Measurements from ENCODE around the gene TSPAN3. TPM values are rescaled to one million over a fixed set of nuclear protein-coding genes. Genes with fewer than 3 reads are reported as not detected.

Gene TSPAN3
- total RNA-seq, 1 experiment from 2014 or later = 84.9 TPM

DNA sequence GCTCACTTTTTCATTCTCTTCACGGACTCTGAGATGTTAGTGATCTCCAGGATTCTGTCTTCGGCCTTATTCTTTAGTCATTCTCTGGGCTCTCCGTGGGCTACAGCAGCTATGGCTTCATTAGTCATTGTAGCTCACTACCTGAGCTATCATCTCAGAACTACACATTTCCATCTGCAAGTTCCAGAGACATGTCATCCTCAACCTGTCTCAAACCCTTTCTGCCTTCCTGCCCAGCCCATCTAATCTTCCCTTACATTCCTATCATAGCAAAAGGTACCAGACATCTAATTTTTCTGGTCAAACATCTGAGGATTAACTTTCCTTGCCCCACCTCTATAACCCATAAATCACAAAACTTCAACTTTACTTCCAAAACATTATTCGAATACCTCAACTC is 13.2 kb downstream of the TSPAN3 start:
- Mint-ChIP-seq H3K36me3 (peaks cover 6% of the 10 kb centered on the region), H3K27me3 (ENCODE audit: low read depth) (no peaks in the 10 kb centered on the region), H3K9me3 (no peaks in the 10 kb centered on the region), H3K27ac (no peak overlapping the region), H3K4me3 (no peak overlapping the region), H3K4me1 (peaks cover 54% of the 10 kb centered on the region)
- POLR2A ChIA-PET = no interaction called here
- DNase-seq (ENCODE audit: low spot score) = no peak
- CTCF ChIA-PET = interaction anchor here (0.7 kb wide), 1 partner anchor 486 kb away, joined by 3 read pairs; no protein-coding TSS in a partner anchor
- ATAC-seq = no peak
- TF ChIP-seq NR2C2 (CRISPR knock-in tag; IDR thresholded peaks at IDR 0.05) = no peak
- no peak for TF ChIP-seq SMAD4 (CRISPR knock-in tag; IDR thresholded peaks at IDR 0.05)

DNA sequence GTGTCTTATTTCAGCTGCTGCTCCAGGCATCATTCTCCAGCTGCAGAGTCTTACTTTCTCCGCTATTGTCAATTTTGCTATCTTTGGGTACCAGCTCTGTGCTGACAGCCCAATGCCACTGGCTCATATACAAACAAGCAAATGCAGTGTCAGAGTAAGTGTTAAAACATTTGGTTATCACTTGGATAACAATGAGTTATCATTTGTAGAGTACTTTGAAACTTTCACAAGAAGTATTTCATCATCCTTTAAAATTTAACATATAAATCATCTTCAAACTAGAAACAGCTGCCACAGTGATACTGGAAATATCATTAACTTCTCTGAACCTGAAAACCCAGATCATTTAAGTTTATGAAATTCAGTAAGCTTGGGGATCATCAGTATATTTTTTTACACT is 13.8 kb downstream of the TSPAN3 start:
- DNase-seq (ENCODE audit: low spot score) = no peak
- no peak for ATAC-seq
- CTCF ChIA-PET = interaction anchor here (0.7 to 1.7 kb wide), 4 partner anchors 22 to 486 kb away, joined by 3 to 5 read pairs (median 4); no protein-coding TSS in a partner anchor
- Mint-ChIP-seq H3K27me3 (ENCODE audit: low read depth) (no peaks in the 10 kb centered on the region), H3K4me1 (peaks cover 55% of the 10 kb centered on the region), H3K36me3 (peaks cover 12% of the 10 kb centered on the region), H3K27ac (no peak overlapping the region), H3K4me3 (no peak overlapping the region), H3K9me3 (no peaks in the 10 kb centered on the region)
- POLR2A ChIA-PET = interaction anchor here (1.0 kb wide), 1 partner anchor 14 kb away, joined by 4 read pairs; the partner anchor contains the start of gene TSPAN3
- TF ChIP-seq JAZF1 (CRISPR knock-in tag; IDR thresholded peaks at IDR 0.05) (no peak), NFE2L1 (CRISPR knock-in tag; IDR thresholded peaks at IDR 0.05) (no peak), JUN (CRISPR knock-in tag; IDR thresholded peaks at IDR 0.05) (no peak)

DNA sequence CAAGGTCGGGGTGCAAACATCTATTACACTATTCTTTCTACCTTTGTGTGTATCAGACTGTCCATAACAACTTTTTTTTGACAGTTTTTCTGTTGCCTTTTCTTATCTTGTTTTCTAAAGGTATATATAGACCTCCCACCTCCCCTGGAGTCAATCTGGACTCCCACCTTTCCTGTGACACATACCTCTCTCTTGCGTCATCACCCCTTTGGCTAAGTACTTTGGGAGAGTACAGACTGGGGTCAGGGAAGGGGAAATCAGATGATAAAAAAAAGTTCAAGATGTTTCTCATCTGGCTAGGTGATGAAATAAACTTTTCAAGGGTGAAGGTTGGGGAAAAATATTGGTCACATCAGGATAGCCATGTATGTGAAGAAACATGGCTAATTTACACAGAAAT is 17.2 kb downstream of the TSPAN3 start:
- TF ChIP-seq ZNF423 (CRISPR knock-in tag; IDR thresholded peaks at IDR 0.05) (no peak), SP1 (CRISPR knock-in tag; conservative IDR thresholded peaks at IDR 0.05) (no peak)
- TF ChIP-seq, protein P1, sequence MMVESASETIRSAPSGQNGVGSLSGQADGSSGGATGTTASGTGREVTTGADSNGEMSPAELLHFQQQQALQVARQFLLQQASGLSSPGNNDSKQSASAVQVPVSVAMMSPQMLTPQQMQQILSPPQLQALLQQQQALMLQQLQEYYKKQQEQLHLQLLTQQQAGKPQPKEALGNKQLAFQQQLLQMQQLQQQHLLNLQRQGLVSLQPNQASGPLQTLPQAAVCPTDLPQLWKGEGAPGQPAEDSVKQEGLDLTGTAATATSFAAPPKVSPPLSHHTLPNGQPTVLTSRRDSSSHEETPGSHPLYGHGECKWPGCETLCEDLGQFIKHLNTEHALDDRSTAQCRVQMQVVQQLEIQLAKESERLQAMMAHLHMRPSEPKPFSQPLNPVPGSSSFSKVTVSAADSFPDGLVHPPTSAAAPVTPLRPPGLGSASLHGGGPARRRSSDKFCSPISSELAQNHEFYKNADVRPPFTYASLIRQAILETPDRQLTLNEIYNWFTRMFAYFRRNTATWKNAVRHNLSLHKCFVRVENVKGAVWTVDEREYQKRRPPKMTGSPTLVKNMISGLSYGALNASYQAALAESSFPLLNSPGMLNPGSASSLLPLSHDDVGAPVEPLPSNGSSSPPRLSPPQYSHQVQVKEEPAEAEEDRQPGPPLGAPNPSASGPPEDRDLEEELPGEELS (CRISPR knock-in tag; IDR thresholded peaks at IDR 0.05) = no peak
- TF ChIP-seq, protein P2, sequence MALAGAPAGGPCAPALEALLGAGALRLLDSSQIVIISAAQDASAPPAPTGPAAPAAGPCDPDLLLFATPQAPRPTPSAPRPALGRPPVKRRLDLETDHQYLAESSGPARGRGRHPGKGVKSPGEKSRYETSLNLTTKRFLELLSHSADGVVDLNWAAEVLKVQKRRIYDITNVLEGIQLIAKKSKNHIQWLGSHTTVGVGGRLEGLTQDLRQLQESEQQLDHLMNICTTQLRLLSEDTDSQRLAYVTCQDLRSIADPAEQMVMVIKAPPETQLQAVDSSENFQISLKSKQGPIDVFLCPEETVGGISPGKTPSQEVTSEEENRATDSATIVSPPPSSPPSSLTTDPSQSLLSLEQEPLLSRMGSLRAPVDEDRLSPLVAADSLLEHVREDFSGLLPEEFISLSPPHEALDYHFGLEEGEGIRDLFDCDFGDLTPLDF (CRISPR knock-in tag; IDR thresholded peaks at IDR 0.05) = no peak
- Mint-ChIP-seq H3K27me3 (ENCODE audit: low read depth) (no peaks in the 10 kb centered on the region), H3K4me3 (no peak overlapping the region), H3K4me1 (peaks cover 34% of the 10 kb centered on the region), H3K36me3 (peaks cover 14% of the 10 kb centered on the region), H3K27ac (no peak overlapping the region), H3K9me3 (no peaks in the 10 kb centered on the region)
- DNase-seq (ENCODE audit: low spot score) (no peak), ATAC-seq (no peak)
- ChIA-PET CTCF (no interaction called here), POLR2A (no interaction called here)

DNA sequence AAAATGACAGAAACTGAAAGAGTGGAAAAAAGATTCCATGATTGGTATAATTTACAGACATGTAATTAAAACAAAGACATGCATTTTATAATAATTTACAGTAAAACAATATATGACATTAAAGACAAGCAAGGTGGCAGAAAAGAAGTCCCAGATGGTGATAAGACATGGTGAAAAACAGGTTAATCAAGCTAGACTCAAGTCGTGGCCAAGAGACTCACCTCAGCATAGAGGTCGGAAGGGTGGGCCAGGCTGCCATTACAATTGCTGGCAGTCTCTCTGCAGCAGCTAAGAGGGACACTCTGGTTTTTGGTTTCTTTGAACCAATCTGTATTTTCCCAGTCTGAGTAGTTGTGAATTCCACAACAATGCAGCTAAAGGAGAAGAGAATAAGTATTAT is 18.4 kb downstream of the TSPAN3 start:
- no peak for ATAC-seq
- no peaks in the 10 kb centered on the region for H3K27me3 Mint-ChIP-seq (ENCODE audit: low read depth)
- TF ChIP-seq, protein P3, sequence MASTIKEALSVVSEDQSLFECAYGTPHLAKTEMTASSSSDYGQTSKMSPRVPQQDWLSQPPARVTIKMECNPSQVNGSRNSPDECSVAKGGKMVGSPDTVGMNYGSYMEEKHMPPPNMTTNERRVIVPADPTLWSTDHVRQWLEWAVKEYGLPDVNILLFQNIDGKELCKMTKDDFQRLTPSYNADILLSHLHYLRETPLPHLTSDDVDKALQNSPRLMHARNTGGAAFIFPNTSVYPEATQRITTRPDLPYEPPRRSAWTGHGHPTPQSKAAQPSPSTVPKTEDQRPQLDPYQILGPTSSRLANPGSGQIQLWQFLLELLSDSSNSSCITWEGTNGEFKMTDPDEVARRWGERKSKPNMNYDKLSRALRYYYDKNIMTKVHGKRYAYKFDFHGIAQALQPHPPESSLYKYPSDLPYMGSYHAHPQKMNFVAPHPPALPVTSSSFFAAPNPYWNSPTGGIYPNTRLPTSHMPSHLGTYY (CRISPR knock-in tag; IDR thresholded peaks at IDR 0.05) = no peak
- TF ChIP-seq, protein P4, sequence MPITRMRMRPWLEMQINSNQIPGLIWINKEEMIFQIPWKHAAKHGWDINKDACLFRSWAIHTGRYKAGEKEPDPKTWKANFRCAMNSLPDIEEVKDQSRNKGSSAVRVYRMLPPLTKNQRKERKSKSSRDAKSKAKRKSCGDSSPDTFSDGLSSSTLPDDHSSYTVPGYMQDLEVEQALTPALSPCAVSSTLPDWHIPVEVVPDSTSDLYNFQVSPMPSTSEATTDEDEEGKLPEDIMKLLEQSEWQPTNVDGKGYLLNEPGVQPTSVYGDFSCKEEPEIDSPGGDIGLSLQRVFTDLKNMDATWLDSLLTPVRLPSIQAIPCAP (CRISPR knock-in tag; IDR thresholded peaks at IDR 0.05) = no peak
- TF ChIP-seq HMGA2 (CRISPR knock-in tag; IDR thresholded peaks at IDR 0.05) = no peak
- TF ChIP-seq, protein P5, sequence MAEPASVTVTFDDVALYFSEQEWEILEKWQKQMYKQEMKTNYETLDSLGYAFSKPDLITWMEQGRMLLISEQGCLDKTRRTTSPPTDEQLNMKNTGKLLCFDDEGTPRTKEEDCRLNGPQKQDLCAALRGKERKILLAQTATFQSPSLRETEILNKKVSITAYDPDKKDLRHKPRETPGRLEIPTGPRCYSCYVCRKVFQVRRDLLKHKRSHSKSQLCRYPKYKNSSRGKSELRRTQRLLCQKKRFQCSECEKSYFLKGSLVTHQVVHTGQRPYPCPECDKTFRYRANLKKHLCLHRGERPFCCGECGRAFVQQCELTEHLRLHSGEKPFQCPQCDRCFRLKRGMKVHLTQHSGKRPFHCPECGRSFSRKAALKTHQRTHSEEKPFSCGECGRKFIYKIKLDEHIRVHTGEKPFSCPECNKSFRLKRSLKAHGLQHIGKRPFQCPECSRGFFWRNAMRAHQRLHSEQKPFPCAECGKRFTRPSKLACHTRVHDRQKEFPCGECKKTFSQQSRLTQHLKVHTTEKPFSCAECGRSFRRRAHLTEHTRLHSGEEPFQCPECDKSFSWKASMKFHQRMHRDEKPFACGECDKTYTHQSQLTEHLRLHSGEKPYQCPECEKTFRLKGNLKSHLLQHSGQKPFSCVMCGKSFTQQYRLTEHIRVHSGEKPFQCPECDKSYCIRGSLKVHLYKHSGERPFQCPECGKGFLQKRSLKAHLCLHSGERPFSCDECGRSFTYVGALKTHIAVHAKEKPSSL (CRISPR knock-in tag; conservative IDR thresholded peaks at IDR 0.05) = no peak
- TF ChIP-seq ELF4 (CRISPR knock-in tag; IDR thresholded peaks at IDR 0.05; ENCODE audit: low read depth) = no peak
- TF ChIP-seq, protein P6, sequence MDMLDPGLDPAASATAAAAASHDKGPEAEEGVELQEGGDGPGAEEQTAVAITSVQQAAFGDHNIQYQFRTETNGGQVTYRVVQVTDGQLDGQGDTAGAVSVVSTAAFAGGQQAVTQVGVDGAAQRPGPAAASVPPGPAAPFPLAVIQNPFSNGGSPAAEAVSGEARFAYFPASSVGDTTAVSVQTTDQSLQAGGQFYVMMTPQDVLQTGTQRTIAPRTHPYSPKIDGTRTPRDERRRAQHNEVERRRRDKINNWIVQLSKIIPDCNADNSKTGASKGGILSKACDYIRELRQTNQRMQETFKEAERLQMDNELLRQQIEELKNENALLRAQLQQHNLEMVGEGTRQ (CRISPR knock-in tag; IDR thresholded peaks at IDR 0.05) = no peak
- TF ChIP-seq, protein P7, sequence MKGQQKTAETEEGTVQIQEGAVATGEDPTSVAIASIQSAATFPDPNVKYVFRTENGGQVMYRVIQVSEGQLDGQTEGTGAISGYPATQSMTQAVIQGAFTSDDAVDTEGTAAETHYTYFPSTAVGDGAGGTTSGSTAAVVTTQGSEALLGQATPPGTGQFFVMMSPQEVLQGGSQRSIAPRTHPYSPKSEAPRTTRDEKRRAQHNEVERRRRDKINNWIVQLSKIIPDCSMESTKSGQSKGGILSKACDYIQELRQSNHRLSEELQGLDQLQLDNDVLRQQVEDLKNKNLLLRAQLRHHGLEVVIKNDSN (CRISPR knock-in tag; IDR thresholded peaks at IDR 0.05) = no peak
- TF ChIP-seq, protein P8, sequence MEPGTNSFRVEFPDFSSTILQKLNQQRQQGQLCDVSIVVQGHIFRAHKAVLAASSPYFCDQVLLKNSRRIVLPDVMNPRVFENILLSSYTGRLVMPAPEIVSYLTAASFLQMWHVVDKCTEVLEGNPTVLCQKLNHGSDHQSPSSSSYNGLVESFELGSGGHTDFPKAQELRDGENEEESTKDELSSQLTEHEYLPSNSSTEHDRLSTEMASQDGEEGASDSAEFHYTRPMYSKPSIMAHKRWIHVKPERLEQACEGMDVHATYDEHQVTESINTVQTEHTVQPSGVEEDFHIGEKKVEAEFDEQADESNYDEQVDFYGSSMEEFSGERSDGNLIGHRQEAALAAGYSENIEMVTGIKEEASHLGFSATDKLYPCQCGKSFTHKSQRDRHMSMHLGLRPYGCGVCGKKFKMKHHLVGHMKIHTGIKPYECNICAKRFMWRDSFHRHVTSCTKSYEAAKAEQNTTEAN (CRISPR knock-in tag; IDR thresholded peaks at IDR 0.05) = no peak
- no peak for TF ChIP-seq NFE2L1 (CRISPR knock-in tag; IDR thresholded peaks at IDR 0.05)
- no peak for TF ChIP-seq ZBTB21 (CRISPR knock-in tag; IDR thresholded peaks at IDR 0.05; ENCODE audit: borderline replicate concordance)
- TF ChIP-seq NR1H2 (CRISPR knock-in tag; IDR thresholded peaks at IDR 0.05) = no peak
- no peak for TF ChIP-seq OVOL2 (CRISPR knock-in tag; IDR thresholded peaks at IDR 0.05; ENCODE audit: borderline replicate concordance)
- POLR2A ChIA-PET = no interaction called here
- no peak overlapping the region for H3K4me3 Mint-ChIP-seq
- H3K36me3 Mint-ChIP-seq = peaks cover 14% of the 10 kb centered on the region
- peaks cover 26% of the 10 kb centered on the region for H3K4me1 Mint-ChIP-seq
- no peak overlapping the region for H3K27ac Mint-ChIP-seq
- DNase-seq (ENCODE audit: low spot score) = no peak
- H3K9me3 Mint-ChIP-seq = no peaks in the 10 kb centered on the region
- CTCF ChIA-PET = interaction anchor here (1.0 kb wide), 1 partner anchor 491 kb away, joined by 3 read pairs; no protein-coding TSS in a partner anchor

Measured in WTC11 (cell line).